ENCODE data around the gene TIA1.
"Not testable (repeated sequence)": the region's sequence is repeated elsewhere in the genome, so short reads cannot be mapped to it uniquely, and the experiment has no call there.

The TIA1 gene

DNA sequence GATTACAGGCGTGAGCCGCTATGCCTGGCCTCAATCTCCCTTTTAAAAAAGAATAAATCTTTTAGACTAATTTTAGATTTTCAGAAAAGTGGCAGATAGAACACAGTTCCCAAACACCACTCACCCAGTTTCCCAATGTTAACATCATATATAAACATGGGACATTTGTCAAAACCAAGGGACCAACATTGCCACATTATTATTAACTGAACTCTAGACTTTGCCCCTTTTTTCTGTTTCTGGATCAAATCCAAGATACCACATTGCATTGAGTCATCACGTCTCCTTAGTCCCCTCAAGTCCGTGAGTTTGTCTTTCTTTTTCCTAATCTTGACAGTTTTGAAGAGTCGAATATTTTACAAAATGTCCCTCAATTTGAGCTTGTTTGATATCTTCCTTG, 60.0 kb downstream of the TIA1 start:
- no peak overlapping the region for H3K4me3 ChIP-seq (ENCODE audit: low read depth, low read length)
- no peak for DNase-seq (ENCODE audit: low read depth, low spot score)
- TF ChIP-seq, protein P1, sequence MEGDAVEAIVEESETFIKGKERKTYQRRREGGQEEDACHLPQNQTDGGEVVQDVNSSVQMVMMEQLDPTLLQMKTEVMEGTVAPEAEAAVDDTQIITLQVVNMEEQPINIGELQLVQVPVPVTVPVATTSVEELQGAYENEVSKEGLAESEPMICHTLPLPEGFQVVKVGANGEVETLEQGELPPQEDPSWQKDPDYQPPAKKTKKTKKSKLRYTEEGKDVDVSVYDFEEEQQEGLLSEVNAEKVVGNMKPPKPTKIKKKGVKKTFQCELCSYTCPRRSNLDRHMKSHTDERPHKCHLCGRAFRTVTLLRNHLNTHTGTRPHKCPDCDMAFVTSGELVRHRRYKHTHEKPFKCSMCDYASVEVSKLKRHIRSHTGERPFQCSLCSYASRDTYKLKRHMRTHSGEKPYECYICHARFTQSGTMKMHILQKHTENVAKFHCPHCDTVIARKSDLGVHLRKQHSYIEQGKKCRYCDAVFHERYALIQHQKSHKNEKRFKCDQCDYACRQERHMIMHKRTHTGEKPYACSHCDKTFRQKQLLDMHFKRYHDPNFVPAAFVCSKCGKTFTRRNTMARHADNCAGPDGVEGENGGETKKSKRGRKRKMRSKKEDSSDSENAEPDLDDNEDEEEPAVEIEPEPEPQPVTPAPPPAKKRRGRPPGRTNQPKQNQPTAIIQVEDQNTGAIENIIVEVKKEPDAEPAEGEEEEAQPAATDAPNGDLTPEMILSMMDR (IDR thresholded peaks at IDR 0.05; ENCODE audit: low read depth, low read length): no peak
- in situ Hi-C loops (cut with HindIII; ENCODE audit: low sequenced_read_pairs): no loop called here

DNA sequence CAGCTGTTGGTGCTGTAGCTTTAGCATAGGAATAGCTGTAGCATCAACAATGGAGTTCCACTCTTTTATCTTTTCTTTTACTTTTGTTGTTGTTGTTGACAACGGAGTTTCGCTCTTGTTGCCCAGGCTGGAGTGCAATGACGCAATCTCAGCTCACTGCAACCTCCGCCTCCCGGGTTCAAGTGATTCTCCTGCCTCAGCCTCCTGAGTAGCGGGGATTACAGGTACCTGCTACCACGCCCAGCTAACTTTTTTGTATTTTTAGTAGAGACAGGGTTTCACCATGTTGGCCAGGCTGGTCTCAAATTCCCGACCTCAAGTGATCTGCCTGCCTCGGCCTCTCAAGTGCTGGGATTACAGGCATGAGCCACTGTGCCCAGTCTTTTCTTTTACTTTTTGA, 61.3 kb downstream of the TIA1 start:
- H3K4me3 ChIP-seq (ENCODE audit: low read depth, low read length); in situ Hi-C loops (cut with HindIII; ENCODE audit: low sequenced_read_pairs); DNase-seq (ENCODE audit: low read depth, low spot score): not testable (repeated sequence)

DNA sequence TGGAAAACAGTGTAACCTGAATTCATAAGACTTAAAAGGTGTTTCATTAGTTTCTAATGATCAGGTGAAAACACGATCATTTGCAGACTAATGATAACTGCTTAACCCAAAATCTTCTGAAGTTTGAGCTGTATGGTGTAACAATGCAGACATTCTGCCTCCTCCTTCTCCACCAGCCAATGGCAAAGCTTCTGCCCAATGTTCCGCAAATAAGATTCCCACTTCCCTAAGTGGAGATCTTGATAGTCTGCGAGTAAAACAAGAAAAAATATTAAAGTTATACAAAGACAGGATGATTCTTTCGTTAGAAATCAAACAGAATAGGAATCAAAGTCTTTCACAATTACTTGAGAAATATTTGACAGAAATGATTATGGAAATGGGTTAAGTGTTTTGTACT, 65.7 kb downstream of the TIA1 start:
- TF ChIP-seq, protein P1 (IDR thresholded peaks at IDR 0.05; ENCODE audit: low read depth, low read length): no peak
- DNase-seq (ENCODE audit: low read depth, low spot score): no peak
- in situ Hi-C loops (cut with HindIII; ENCODE audit: low sequenced_read_pairs): no loop called here
- H3K4me3 ChIP-seq (ENCODE audit: low read depth, low read length): no peak overlapping the region

DNA sequence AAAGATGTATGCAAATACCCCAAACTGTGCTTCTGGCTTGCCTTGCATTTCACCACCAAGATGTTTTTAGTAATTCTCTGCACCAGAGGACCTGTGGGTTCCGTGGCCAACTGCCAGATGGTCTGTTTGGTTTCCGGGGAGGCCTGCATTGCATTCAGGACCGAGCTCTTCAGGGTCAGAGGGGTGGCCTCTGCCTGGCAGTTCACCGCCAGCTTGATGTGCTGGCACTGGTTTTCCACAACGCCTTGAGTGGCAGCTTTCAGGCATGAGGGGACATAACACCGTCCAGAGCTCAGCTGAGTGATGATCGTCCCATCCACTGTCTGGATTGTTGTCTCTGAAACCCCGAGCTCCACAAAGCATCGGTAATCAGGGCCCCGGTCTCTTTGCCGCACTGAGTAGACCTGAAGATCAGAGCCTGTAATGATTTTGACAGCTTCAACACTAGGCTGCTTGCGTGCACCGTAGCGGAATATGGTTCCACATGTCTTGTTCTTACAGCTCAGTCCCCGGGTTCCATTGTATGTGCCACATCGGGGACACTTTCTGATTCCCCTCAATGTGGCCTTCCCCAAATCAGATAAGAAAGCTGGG, 67.0 kb downstream of the TIA1 start:
- in situ Hi-C loops (cut with HindIII; ENCODE audit: low sequenced_read_pairs): no loop called here
- H3K4me3 ChIP-seq (ENCODE audit: low read depth, low read length): no peak overlapping the region
- TF ChIP-seq, protein P1 (IDR thresholded peaks at IDR 0.05; ENCODE audit: low read depth, low read length): no peak
- DNase-seq (ENCODE audit: low read depth, low spot score): no peak

DNA sequence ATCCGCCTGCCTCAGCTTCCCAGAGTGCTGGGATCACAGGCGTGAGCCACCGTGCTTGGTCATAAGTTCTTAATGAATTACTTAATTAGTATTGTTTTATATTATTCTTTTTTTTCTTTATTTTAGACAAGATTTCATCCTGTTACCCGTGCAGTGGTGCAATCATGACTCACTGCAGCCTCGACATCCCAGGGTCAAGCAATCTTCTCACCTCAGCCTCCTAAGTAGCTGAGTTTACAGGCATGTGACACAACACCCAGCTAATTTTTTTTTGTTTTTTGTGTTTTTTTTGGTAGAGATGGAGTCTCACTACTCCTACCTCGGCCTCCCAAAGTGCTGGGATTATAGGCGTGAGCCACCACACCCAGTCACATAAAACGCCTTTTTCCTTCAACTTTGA, 74.9 kb downstream of the TIA1 start:
- no peak for DNase-seq (ENCODE audit: low read depth, low spot score)
- H3K4me3 ChIP-seq (ENCODE audit: low read depth, low read length): no peak overlapping the region
- TF ChIP-seq, protein P1 (IDR thresholded peaks at IDR 0.05; ENCODE audit: low read depth, low read length): no peak
- in situ Hi-C loops (cut with HindIII; ENCODE audit: low sequenced_read_pairs): no loop called here

DNA sequence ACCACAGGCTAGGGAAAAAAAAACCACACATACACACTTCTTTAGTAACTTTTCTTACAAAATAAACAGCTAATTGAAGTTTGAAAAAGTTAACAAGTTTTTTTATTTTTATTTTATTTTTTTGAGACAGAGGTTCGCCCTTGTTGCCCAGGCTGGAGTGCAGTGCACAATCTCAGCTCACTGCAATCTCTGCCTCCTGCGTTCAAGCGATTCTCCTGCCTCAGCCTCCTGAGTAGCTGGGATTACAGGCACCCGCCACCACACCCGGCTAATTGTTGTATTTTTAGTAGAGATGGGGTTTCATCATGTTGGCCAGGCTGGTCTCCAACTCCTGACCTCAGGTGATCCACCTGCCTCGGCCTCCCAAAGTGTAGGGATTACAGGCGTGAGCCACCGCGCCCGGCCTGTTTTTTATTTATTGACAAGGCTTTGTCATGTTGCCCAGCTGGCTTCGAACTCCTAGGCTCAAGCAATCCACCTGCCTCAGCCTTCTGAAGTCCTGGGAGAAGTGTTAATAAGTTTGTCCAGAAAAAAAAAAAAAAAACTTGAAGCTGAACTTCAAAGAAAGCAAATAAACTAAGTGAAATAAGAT, 78.7 kb downstream of the TIA1 start:
- DNase-seq (ENCODE audit: low read depth, low spot score); H3K4me3 ChIP-seq (ENCODE audit: low read depth, low read length); in situ Hi-C loops (cut with HindIII; ENCODE audit: low sequenced_read_pairs): not testable (repeated sequence)

DNA sequence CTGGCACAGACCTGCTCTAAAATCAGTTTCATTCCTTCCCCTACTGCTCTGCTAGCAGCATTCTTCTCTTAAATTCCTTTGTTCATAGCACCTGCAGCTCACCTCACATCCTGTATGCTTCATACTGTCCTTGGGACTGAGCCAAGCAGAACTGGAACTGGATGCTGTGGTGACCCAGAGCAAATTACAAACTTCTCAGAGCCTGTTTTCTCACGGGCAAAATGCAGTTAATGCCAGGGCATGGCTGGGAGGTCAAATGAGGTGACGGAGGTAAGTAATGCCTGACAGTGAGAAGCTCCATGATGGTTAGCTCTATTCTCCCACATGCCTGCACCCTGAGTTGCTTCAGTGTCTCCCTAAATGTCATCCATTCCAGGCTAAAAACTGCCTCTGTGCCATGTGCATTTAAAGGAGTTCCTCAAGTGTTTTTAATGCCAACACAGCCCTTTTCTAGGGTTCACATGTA, 87.3 kb downstream of the TIA1 start:
- no peak overlapping the region for H3K4me3 ChIP-seq (ENCODE audit: low read depth, low read length)
- in situ Hi-C loops (cut with HindIII; ENCODE audit: low sequenced_read_pairs): no loop called here
- TF ChIP-seq, protein P1 (IDR thresholded peaks at IDR 0.05; ENCODE audit: low read depth, low read length): no peak
- no peak for DNase-seq (ENCODE audit: low read depth, low spot score)

All from astrocyte of the spinal cord (primary cell).